ENCODE measurements around the gene JARID2.
"Not testable (repeated sequence)": the region's sequence is repeated elsewhere in the genome, so short reads cannot be mapped to it uniquely, and the experiment has no call there.

The JARID2 gene

DNA sequence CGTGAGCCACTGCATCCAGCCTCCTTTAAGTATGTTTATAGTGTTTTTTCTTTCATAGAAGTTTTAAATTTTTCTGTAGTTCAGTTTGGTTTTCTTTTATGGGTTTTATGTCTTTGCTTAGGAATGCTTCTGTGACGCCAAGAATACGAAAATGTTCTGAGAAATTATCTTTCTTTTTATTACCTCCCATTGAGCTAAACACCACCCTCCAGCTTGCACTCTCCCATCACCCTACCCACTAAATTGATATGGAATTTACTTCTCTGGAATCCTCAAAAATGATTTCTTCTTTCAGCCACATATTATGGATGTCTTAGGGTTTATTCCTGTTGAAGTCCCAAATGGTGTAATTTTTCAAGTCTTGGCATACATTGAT is 38.1 kb downstream of the JARID2 start:
- TF ChIP-seq, protein P1, sequence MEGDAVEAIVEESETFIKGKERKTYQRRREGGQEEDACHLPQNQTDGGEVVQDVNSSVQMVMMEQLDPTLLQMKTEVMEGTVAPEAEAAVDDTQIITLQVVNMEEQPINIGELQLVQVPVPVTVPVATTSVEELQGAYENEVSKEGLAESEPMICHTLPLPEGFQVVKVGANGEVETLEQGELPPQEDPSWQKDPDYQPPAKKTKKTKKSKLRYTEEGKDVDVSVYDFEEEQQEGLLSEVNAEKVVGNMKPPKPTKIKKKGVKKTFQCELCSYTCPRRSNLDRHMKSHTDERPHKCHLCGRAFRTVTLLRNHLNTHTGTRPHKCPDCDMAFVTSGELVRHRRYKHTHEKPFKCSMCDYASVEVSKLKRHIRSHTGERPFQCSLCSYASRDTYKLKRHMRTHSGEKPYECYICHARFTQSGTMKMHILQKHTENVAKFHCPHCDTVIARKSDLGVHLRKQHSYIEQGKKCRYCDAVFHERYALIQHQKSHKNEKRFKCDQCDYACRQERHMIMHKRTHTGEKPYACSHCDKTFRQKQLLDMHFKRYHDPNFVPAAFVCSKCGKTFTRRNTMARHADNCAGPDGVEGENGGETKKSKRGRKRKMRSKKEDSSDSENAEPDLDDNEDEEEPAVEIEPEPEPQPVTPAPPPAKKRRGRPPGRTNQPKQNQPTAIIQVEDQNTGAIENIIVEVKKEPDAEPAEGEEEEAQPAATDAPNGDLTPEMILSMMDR (conservative IDR thresholded peaks at IDR 0.05; ENCODE audit: low read depth, low read length) = no peak
- DNase-seq (ENCODE audit: low read depth) = no peak
- no peak overlapping the region for H3K4me3 ChIP-seq (ENCODE audit: low read length)

DNA sequence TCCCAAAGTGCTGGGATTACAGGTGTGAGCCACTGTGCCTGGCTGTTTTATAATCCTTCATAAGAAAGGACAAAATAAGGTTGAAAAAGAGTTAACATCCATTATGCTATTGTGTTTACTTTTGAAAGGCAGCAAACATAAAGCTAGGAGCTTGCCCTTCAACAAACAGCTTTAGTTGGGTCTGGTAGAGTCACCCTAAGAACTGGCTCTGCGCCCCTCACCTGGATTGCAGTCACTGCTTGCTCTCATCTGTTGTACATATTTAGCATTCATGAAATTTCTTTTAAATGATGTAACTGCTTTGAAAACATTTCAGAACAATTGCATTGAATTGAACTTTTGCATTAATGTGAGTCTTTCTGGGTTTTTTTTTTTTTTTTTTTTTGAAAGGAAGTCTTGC is 38.9 kb downstream of the JARID2 start:
- TF ChIP-seq, protein P1 (conservative IDR thresholded peaks at IDR 0.05; ENCODE audit: low read depth, low read length) = no peak
- DNase-seq (ENCODE audit: low read depth) = no peak
- no peak overlapping the region for H3K4me3 ChIP-seq (ENCODE audit: low read length)

DNA sequence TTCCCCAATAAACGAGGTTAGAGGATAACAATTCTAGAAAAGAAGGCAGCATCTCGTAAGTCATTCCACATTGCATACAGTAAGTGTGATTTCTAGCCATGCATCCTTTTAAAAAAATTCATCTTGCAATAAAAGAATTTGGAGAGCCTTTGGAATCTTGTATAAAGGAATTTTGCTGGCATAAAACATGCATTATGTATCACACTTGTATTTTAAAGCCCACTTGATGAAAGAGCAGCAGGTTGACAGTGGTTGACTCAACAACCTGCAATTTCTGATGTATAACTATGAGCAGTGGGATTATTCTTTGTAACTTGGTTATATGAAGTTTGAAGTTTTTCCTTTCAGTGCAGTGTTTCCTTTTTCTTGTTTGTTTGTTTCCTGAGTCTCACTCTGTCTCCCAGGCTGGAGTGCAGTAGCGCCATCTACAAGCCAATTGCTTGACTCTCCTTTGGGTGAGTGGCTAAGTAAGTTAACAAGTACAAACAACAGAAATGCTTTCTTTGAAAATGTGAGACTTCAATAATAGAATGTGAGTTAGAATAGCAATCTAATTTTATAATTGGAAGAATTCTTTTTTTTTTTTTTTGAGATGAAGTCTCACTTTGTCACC is 39.9 kb downstream of the JARID2 start:
- peak; percentile 52 for DNase-seq (ENCODE audit: low read depth)
- H3K4me3 ChIP-seq (ENCODE audit: low read length) = no peak overlapping the region
- TF ChIP-seq, protein P1 (conservative IDR thresholded peaks at IDR 0.05; ENCODE audit: low read depth, low read length) = peak; percentile 42

DNA sequence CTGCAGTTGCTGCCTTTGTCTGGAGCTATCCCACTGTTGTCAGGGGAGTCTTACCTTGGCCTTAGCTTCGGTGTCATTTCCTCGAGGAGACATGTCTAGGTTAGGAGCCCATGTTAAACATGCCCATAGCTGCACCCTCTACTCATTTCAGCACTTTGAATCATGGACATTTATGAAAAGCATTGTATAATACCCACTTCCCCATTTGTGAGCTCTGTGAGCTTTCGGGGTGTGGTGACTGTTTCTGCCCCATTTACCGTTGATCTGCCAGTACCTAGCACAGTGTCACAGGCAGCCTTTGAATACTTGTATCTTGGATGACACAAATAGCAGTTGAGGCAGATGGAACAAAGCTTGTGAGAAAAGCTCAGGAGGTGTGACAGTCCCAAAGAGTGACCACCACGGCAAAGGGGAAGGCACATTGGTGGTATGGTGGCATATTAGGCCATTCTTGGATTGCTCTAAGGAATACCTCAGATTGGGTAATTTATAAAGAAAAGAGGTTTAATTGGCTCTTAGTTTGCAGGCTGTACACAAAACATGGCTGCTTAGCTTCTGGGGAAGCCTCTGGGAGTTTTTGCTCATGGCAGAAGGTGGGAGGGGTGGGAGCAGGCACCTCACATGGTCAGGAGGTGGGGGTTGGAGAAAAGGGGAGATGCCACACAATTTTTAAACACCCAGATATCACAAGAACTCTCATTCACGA is 42.0 kb downstream of the JARID2 start:
- TF ChIP-seq, protein P1 (conservative IDR thresholded peaks at IDR 0.05; ENCODE audit: low read depth, low read length) = no peak
- DNase-seq (ENCODE audit: low read depth) = no peak
- no peak overlapping the region for H3K4me3 ChIP-seq (ENCODE audit: low read length)

DNA sequence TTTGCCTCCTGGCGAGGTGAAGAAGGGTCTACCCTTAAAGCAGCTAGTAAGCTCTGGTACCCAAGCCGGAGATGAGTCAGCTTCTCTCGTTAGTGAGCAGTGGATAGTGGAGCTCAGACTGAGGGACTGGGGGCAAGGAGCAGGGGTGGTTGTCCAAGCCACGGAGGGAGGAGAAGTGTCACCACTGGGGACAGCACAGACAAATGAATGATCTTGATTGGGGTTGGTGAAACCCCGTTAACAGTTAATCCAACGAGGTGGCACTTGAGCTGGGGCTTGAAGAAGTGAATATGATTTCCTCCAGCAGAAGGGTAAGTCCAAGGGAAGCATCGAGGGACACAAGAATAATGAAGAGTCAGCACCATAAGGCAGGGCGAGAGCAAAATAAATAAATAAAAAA is 43.0 kb downstream of the JARID2 start:
- TF ChIP-seq, protein P1 (conservative IDR thresholded peaks at IDR 0.05; ENCODE audit: low read depth, low read length) = no peak
- no peak for DNase-seq (ENCODE audit: low read depth)
- H3K4me3 ChIP-seq (ENCODE audit: low read length) = no peak overlapping the region

DNA sequence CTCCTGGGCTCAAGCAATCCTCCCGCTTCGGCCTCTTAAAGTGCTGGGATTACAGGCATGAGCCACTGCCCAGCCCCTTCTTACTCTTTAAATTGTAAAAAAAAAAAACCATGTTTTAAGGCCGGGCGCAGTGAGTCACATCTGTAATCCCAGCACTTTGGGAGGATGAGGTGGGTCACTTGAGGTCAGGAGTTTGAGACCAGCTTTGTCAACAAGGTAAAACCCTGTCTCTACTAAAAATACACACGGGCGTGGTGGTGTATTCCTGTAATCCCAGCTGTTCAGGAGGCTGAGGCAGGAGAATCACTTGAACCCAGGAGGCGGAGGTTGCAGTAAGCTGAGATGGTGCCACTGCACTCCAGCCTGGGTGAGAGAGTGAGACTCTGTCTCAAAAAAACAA is 43.6 kb downstream of the JARID2 start:
- DNase-seq (ENCODE audit: low read depth); H3K4me3 ChIP-seq (ENCODE audit: low read length): not testable (repeated sequence)

DNA sequence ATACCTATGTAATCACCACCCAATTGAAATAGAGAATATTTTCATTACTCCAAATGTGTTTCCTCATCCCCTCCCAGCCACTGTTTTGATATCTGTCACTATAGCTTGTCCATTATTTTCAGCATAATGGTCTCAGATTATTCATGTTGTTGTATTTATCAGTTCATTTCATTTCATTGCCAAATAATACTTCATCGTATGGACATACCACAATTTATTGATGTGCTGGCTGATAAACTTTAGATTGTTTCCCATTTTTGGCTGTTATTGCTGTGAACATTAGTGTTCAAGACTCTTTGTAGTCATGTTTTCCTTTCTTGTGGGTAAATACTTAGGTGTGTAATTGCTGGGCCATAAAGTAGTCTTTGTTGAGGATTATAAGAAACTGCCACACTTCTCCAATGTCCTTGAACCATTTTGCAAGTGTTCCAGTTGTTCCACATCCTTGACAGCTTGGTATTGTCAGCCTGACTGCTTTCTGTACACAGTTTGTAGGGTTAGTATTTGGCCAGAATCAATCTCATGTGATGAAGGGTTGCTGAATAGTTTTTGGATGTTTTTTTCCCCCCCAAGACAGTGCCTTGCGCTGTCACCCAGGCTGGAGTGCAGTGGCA is 44.3 kb downstream of the JARID2 start:
- no peak for DNase-seq (ENCODE audit: low read depth)
- TF ChIP-seq, protein P1 (conservative IDR thresholded peaks at IDR 0.05; ENCODE audit: low read depth, low read length) = no peak
- H3K4me3 ChIP-seq (ENCODE audit: low read length) = no peak overlapping the region
